HG03064 (cell line): ENCODE data around the gene INPP1.

Source experiments
- ATAC-seq: cut with Tn5 transposase; IDR thresholded peaks from one replicate; pipeline ENCODE4 v1.9.1; 2021; ENCODE audit warnings: low read depth; ENCODE audit not compliant: unreplicated experiment

Gene INPP1

GRCh38 chr2:190360561-190360960 lies 17.2 kb downstream of the INPP1 start:
- no peak for ATAC-seq

- no peak for ATAC-seq
Observed at GRCh38 chr2:190360965-190361364, 17.6 kb downstream of the INPP1 start.

GRCh38 chr2:190361572-190361971 lies 18.2 kb downstream of the INPP1 start:
- no peak for ATAC-seq

GRCh38 chr2:190362894-190363293 lies 19.5 kb downstream of the INPP1 start:
- ATAC-seq = no peak

- no peak for ATAC-seq
Observed at GRCh38 chr2:190365499-190366204, 22.3 kb downstream of the INPP1 start.

GRCh38 chr2:190366248-190366753 lies 22.9 kb downstream of the INPP1 start:
- no peak for ATAC-seq

GRCh38 chr2:190367091-190367490 lies 23.7 kb downstream of the INPP1 start:
- ATAC-seq = no peak

- ATAC-seq = no peak
Observed at GRCh38 chr2:190369635-190370034, 26.2 kb downstream of the INPP1 start.

GRCh38 chr2:190376083-190376482 lies 32.7 kb downstream of the INPP1 start:
- ATAC-seq = no peak

- no peak for ATAC-seq
Observed at GRCh38 chr2:190376591-190377245, 33.3 kb downstream of the INPP1 start.

- ATAC-seq = no peak
Observed at GRCh38 chr2:190378880-190379237, 35.5 kb downstream of the INPP1 start.

GRCh38 chr2:190379249-190379964 lies 36.0 kb downstream of the INPP1 start:
- no peak for ATAC-seq

GRCh38 chr2:190380962-190381412 lies 37.6 kb downstream of the INPP1 start:
- no peak for ATAC-seq

GRCh38 chr2:190382851-190383250 lies 39.5 kb downstream of the INPP1 start:
- no peak for ATAC-seq

- no peak for ATAC-seq
Observed at GRCh38 chr2:190387422-190387821, 44.0 kb downstream of the INPP1 start.

- no peak for ATAC-seq
Observed at GRCh38 chr2:190396271-190396670, 52.9 kb downstream of the INPP1 start.

GRCh38 chr2:190402986-190403603 lies 59.7 kb downstream of the INPP1 start:
- ATAC-seq = no peak

- no peak for ATAC-seq
Observed at GRCh38 chr2:190404487-190404886, 61.1 kb downstream of the INPP1 start.

GRCh38 chr2:190405070-190405469 lies 61.7 kb downstream of the INPP1 start:
- no peak for ATAC-seq

GRCh38 chr2:190405995-190406394 lies 62.6 kb downstream of the INPP1 start:
- no peak for ATAC-seq

- ATAC-seq = no peak
Observed at GRCh38 chr2:190406805-190407204, 63.4 kb downstream of the INPP1 start.
